K562 (cell line): ENCODE data around the gene FAM186B. TPM values are rescaled to one million over a fixed set of nuclear protein-coding genes. Genes with fewer than 3 reads are reported as not detected.

ENCODE experiments used
- ATAC-seq: fragments of 200-7000 bp; cut with Tn5 transposase; 3 replicates; pipeline ENCODE4 v1.9.1; 2020; ENCODE audit warnings: moderate library complexity
- BruUV-seq: library from RNA; stranded (reverse); fragments of 400-500 nt; replicated peaks from 2 replicates; lab custom pipeline; 2021; lab: Mats Ljungman, UMichigan
- CTCF ChIA-PET: fragments of 300-600 bp; formaldehyde crosslinking; extraction: SDS; loops from one replicate; lab custom pipeline; 2021; ENCODE audit warnings: low intra/inter-chr PET ratio; lab: Yijun Ruan, JAX
- POLR2A ChIA-PET: fragments of 300-600, 350-650 bp; sonication (Branson Sonifier 250); formaldehyde crosslinking; extraction: SDS; loops from one replicate; lab custom pipeline; 2021; ENCODE audit warnings: antibody characterized with exemption, inconsistent platforms; lab: Yijun Ruan, JAX
- DNase-seq, 4 experiments: peaks; one replicate each; pipeline versions ENCODE4 v3.0.0 to v3.0.0-alpha.2; 2011 to 2018; ENCODE audit warnings: low spot score in 3 of 4, mixed read lengths in 3 of 4; ENCODE audit errors: extremely low read depth in 1 of 4
- FAIRE-seq: peaks from 2 replicates; lab custom pipeline; 2011; peaks lifted over from hg19 to GRCh38; lab: Jason Lieb, UNC
- H2AFZ ChIP-seq: 2 replicates; pipeline ENCODE4 v1.6.0; 2011; ENCODE audit warnings: low read depth, low read length, control low read depth, inconsistent platforms
- H3K27ac ChIP-seq: fragments of 200-600 bp; 3 replicates; pipeline ENCODE4 v1.8.0; 2011; ENCODE audit warnings: low read depth, mild to moderate bottlenecking, control low read depth, inconsistent platforms, low read length, moderate library complexity, mixed read lengths; ENCODE audit errors: extremely low read depth
- H3K27me3 ChIP-seq, 2 experiments: fragments of 300-600 bp in 1 of 2; 2 replicates in 1 of 2; 3 replicates in 1 of 2; pipeline versions ENCODE4 v1.6.0 to v1.8.0; 2011; ENCODE audit warnings: inconsistent platforms in 2 of 2, low read length in 2 of 2, mild to moderate bottlenecking in 1 of 2, mixed read lengths in 1 of 2, moderate library complexity in 1 of 2; ENCODE audit not compliant: control insufficient read depth in 2 of 2, insufficient read depth in 2 of 2
- H3K36me3 ChIP-seq: fragments of 300-600 bp; 3 replicates; pipeline ENCODE4 v1.8.0; 2011; ENCODE audit warnings: mild to moderate bottlenecking, low read length, inconsistent platforms; ENCODE audit not compliant: control insufficient read depth, insufficient read depth
- H3K4me1 ChIP-seq, 2 experiments: fragments of 200-600 bp in 1 of 2; replicated peaks in 1 of 2; 2 replicates in 1 of 2; 3 replicates in 1 of 2; pipeline versions ENCODE4 v1.5.1 to v1.8.0; 2011; ENCODE audit warnings: inconsistent platforms in 2 of 2, low read length in 2 of 2, mild to moderate bottlenecking in 1 of 2, mixed read lengths in 1 of 2, moderate library complexity in 1 of 2; ENCODE audit not compliant: control insufficient read depth in 2 of 2, insufficient read depth in 2 of 2
- H3K4me2 ChIP-seq: 2 replicates; pipeline ENCODE4 v1.6.1; 2011; ENCODE audit warnings: low read length, control low read depth, inconsistent platforms, mixed read lengths; ENCODE audit not compliant: insufficient read depth
- H3K4me3 ChIP-seq: fragments of 200-600 bp; sonication (generic), shearing (Covaris generic); 2 replicates; pipeline ENCODE4 v1.5.1; 2016; ENCODE audit warnings: control low read depth, inconsistent platforms
- H3K79me2 ChIP-seq: fragments of 200-600 bp; 3 replicates; pipeline ENCODE4 v1.8.0; 2011; ENCODE audit warnings: low read length, inconsistent platforms; ENCODE audit not compliant: control insufficient read depth, insufficient read depth
- H3K9ac ChIP-seq, 2 experiments: 2 replicates each; pipeline versions ENCODE4 v1.6.0 to v1.6.1; 2011; ENCODE audit warnings: low read depth in 2 of 2, low read length in 2 of 2, control low read depth in 1 of 2, inconsistent platforms in 1 of 2, mild to moderate bottlenecking in 1 of 2, mixed read lengths in 1 of 2; ENCODE audit not compliant: insufficient read depth in 1 of 2
- H3K9me1 ChIP-seq: one replicate; pipeline ENCODE4 v1.6.0; 2011; ENCODE audit warnings: inconsistent platforms, mild to moderate bottlenecking, low read length, moderate library complexity; ENCODE audit not compliant: control insufficient read depth, insufficient read depth
- H3K9me3 ChIP-seq: replicated peaks from 2 replicates; pipeline ENCODE4 v1.5.1; 2011; ENCODE audit warnings: low read depth, low read length, inconsistent platforms; ENCODE audit not compliant: control insufficient read depth, insufficient read depth
- H4K20me1 ChIP-seq: replicated peaks from 2 replicates; pipeline ENCODE4 v1.6.1; 2011; ENCODE audit warnings: low read length, inconsistent platforms, mixed read lengths; ENCODE audit not compliant: control insufficient read depth, insufficient read depth
- BACH1 ChIP-seq: fragments of 200-800 bp; sonication (Bioruptor generic); IDR thresholded peaks from 2 replicates; pipeline ENCODE4 v1.6.1; 2016; ENCODE audit warnings: missing genetic modification characterization, missing compliant biosample characterization
- CREBBP ChIP-seq: IDR thresholded peaks from one replicate; pipeline ENCODE4 v1.6.1; 2012; ENCODE audit warnings: low read depth, mild to moderate bottlenecking, control low read depth, inconsistent platforms, low read length
- FOSL1 ChIP-seq: fragments of 200-800 bp; sonication (Bioruptor generic); conservative IDR thresholded peaks from 2 replicates; pipeline ENCODE4 v1.6.1; 2016; ENCODE audit warnings: missing genetic modification characterization, missing compliant biosample characterization
- FOXK2 ChIP-seq, 2 experiments: fragments of 450-650 bp; IDR thresholded peaks in 1 of 2; conservative IDR thresholded peaks in 1 of 2; 2 replicates each; pipeline ENCODE4 v1.6.1; 2016; ENCODE audit warnings: low read depth in 2 of 2, mild to moderate bottlenecking in 1 of 2
- ILF3 ChIP-seq: fragments of 450-650 bp; IDR thresholded peaks from 2 replicates; pipeline ENCODE4 v1.6.1; 2018; ENCODE audit warnings: antibody characterized with exemption, mild to moderate bottlenecking, moderate library complexity, borderline replicate concordance
- NCOR1 ChIP-seq: fragments of 450-650 bp; IDR thresholded peaks from 2 replicates; pipeline ENCODE4 v1.6.1; 2016; ENCODE audit warnings: mild to moderate bottlenecking, moderate library complexity
- SMARCC2 ChIP-seq: fragments of 450-650 bp; IDR thresholded peaks from 2 replicates; pipeline ENCODE4 v1.6.1; 2017; ENCODE audit warnings: antibody characterized with exemption, moderate library complexity, mild to moderate bottlenecking, low read depth
- SPI1 ChIP-seq: IDR thresholded peaks from 2 replicates; pipeline ENCODE4 v1.6.1; 2011; ENCODE audit warnings: low read depth, low read length, control low read depth, borderline replicate concordance
- TAF9B ChIP-seq: fragments of 450-650 bp; IDR thresholded peaks from 2 replicates; pipeline ENCODE4 v1.6.1; 2018; ENCODE audit warnings: mild to moderate bottlenecking; ENCODE audit not compliant: partially characterized antibody
- U2AF2 ChIP-seq: fragments of 200-400 bp; formaldehyde crosslinking; optimal IDR thresholded peaks from 2 replicates; pipeline ENCODE3; 2017; ENCODE audit warnings: low read depth, mild to moderate bottlenecking, low read length
- ZNF41 ChIP-seq: fragments of 250-450 bp; sonication (Bioruptor Pico); conservative IDR thresholded peaks from 2 replicates; pipeline ENCODE4 v1.4.0; 2020; ENCODE audit warnings: mild to moderate bottlenecking
- ZNF589 ChIP-seq: fragments of 200-800 bp; sonication (Bioruptor generic); IDR thresholded peaks from 2 replicates; pipeline ENCODE4 v1.6.1; 2016; ENCODE audit warnings: low read depth, missing genetic modification characterization, missing compliant biosample characterization
- WGBS: fragments of 100-300 bp; shearing (Covaris generic); methylation state at CpG from one replicate; pipeline ENCODE4 v1.1.6; 2016; ENCODE audit warnings: low coverage, mixed read lengths; ENCODE audit not compliant: insufficient coverage; ENCODE audit errors: missing lambda C conversion rate; 5-methylcytosine and 5-hydroxymethylcytosine counted together
- in situ Hi-C: fragments of 300-500 bp; cut with MboI; formaldehyde crosslinking; loops from 4 replicates; pipeline ENCODE4 v1.15.0; 2018; ENCODE audit warnings: inconsistent platforms, mixed read lengths
- intact Hi-C: fragments of 100-400 bp; cut with micrococcal nuclease; formaldehyde crosslinking; loops from 2 replicates; pipeline ENCODE4 v1.14.2; 2022
- polyA plus RNA-seq, 8 experiments: library from polyadenylated mRNA; depleted of rRNA in 4 of 8; stranded (reverse) in 5 of 8; unstranded in 3 of 8; fragments of >200 nt; fragmentation: Nextera tagmentation in 2 of 8; fragmentation: Illumina TruSeq in 1 of 8; extraction: Ambion mirVana in 2 of 8; extraction: Trizol in 1 of 8; gene quantifications; 2 replicates each; pipeline versions ENCODE4 v1.2.1 to v1.2.3, GENCODE V29; 2011 to 2014; ENCODE audit warnings: inconsistent platforms in 1 of 8, missing spikeins in 1 of 8
- total RNA-seq, 7 experiments: library from RNA; depleted of rRNA in 6 of 7; stranded (reverse); fragments of >200 nt in 6 of 7; fragmentation: Illumina TruSeq in 2 of 7; extraction: Trizol in 2 of 7; gene quantifications; 2 replicates each; pipeline versions ENCODE4 v1.2.1 to v1.2.3, GENCODE V29; 2011 to 2021; ENCODE audit warnings: low replicate concordance in 1 of 7
- TF ChIP-seq, protein P1 (sequence below): fragments of 250-450 bp; sonication (Bioruptor Pico); IDR thresholded peaks from 2 replicates; pipeline ENCODE4 v1.8.0; 2021; ENCODE audit warnings: borderline replicate concordance, mild to moderate bottlenecking, moderate library complexity; ENCODE audit not compliant: poor library complexity, severe bottlenecking
- TF ChIP-seq, protein P2 (sequence below), 3 experiments: IDR thresholded peaks in 2 of 3; conservative IDR thresholded peaks in 1 of 3; 2 replicates each; pipeline ENCODE4 v1.5.1; 2011 to 2012; ENCODE audit warnings: low read length in 3 of 3, mild to moderate bottlenecking in 3 of 3, control low read depth in 2 of 3, improper control_type of control experiment in 1 of 3, inconsistent platforms in 1 of 3, low read depth in 1 of 3, mixed read lengths in 1 of 3, moderate library complexity in 1 of 3; ENCODE audit not compliant: insufficient read depth in 2 of 3
- TF ChIP-seq, protein P3 (sequence below), 2 experiments: fragments of 450-650 bp in 1 of 2; sonication (generic) in 1 of 2; formaldehyde crosslinking in 1 of 2; IDR thresholded peaks in 1 of 2; conservative IDR thresholded peaks in 1 of 2; 2 replicates each; pipeline versions ENCODE4 v1.6.1 to v1.8.1; 2016 to 2023; ENCODE audit warnings: mild to moderate bottlenecking in 2 of 2, moderate library complexity in 2 of 2, inconsistent platforms in 1 of 2, missing genetic modification reagents in 1 of 2

FAM186B gene
- total and polyA plus RNA-seq, 9 of the 15 experiments (the other 6 are each of a cell fraction or from before 2014, with no cell fraction given) = 0.07 to 0.42 (median 0.15) TPM

DNA sequence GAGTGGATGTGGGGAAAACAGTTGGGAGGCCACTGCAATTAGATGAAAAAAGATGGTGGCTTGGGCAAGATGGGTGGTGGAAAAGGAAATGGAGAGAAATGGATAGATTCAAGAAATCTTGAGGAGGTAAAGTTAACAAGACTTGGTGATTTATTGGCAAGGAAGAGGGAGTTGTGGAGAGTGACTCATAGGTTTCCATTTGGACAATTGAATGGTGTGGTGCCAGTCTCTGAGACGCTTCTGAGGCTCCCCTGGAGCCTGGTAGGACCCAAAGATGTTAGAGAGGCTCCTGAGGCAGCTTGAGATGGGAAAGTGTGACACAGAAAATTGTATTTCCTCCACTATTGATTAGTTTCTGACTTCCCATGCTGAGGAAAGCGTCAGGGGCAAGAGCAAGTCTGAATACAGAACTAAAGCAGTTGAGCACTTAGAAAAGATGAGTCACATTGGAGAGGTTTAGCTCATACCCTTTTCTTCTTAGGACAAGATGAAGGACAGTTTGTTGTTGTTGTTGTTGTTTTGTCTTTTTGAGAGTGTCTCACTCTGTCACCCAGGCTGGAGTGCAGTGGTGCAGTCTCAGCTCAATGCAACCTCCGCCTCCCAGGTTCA lies 22.4 kb upstream of the FAM186B start:
- Histone ChIP-seq H3K4me3 (no peak overlapping the region), H4K20me1 (no peaks in the 10 kb centered on the region), H3K36me3 (no peaks in the 10 kb centered on the region), H3K9me3 (no peaks in the 10 kb centered on the region), H3K4me1 (peaks cover 0 to 11% of the 10 kb centered on the region in 2 experiments; a peak in 3 of 5 replicates), H3K27ac (no peak overlapping the region), H3K9me1 (no peaks in the 10 kb centered on the region), H3K9ac (no peak overlapping the region), H3K79me2 (no peaks in the 10 kb centered on the region), H3K27me3 (no peaks in the 10 kb centered on the region; a peak in 1 of 5 replicates), H3K4me2 (no peak overlapping the region), H2AFZ (no peak overlapping the region)
- ATAC-seq (no peak), FAIRE-seq (no peak), DNase-seq (no peak)
- ChIA-PET POLR2A (interaction anchor here (0.6 to 1.3 kb wide), 6 partner anchors 9 to 89 kb away, joined by 3 to 8 read pairs (median 3); no protein-coding TSS in a partner anchor), CTCF (no interaction called here)
- WGBS = 46% methylated on average over 3 of the region's 3 CpGs
- no peak for TF ChIP-seq FOXK2 (conservative IDR thresholded peaks at IDR 0.05 in 1 of 2, IDR thresholded peaks at IDR 0.05 in 1 of 2; ENCODE audit: low read depth in 2 of 2)
- no peak for TF ChIP-seq SMARCC2
- no peak for TF ChIP-seq BACH1
- TF ChIP-seq ZNF41 (CRISPR knock-in tag) = no peak
- no peak for TF ChIP-seq TAF9B
- no peak for TF ChIP-seq SPI1
- TF ChIP-seq, protein P1, sequence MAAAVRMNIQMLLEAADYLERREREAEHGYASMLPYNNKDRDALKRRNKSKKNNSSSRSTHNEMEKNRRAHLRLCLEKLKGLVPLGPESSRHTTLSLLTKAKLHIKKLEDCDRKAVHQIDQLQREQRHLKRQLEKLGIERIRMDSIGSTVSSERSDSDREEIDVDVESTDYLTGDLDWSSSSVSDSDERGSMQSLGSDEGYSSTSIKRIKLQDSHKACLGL (CRISPR knock-in tag) = no peak
- TF ChIP-seq, protein P2, sequence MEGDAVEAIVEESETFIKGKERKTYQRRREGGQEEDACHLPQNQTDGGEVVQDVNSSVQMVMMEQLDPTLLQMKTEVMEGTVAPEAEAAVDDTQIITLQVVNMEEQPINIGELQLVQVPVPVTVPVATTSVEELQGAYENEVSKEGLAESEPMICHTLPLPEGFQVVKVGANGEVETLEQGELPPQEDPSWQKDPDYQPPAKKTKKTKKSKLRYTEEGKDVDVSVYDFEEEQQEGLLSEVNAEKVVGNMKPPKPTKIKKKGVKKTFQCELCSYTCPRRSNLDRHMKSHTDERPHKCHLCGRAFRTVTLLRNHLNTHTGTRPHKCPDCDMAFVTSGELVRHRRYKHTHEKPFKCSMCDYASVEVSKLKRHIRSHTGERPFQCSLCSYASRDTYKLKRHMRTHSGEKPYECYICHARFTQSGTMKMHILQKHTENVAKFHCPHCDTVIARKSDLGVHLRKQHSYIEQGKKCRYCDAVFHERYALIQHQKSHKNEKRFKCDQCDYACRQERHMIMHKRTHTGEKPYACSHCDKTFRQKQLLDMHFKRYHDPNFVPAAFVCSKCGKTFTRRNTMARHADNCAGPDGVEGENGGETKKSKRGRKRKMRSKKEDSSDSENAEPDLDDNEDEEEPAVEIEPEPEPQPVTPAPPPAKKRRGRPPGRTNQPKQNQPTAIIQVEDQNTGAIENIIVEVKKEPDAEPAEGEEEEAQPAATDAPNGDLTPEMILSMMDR (IDR thresholded peaks at IDR 0.05 in 2 of 3, conservative IDR thresholded peaks at IDR 0.05 in 1 of 3; ENCODE audit: insufficient read depth in 2 of 3, low read depth in 1 of 3, low read length in 3 of 3) = no peak
- no peak for TF ChIP-seq U2AF2
- TF ChIP-seq NCOR1 = no peak
- no peak for TF ChIP-seq ILF3
- no peak for TF ChIP-seq ZNF589 (CRISPR knock-in tag)
- TF ChIP-seq FOSL1 (tag) = peak; percentile 27; the same call in 1 of the 2 replicates
- TF ChIP-seq CREBBP = no peak
- TF ChIP-seq, protein P3, sequence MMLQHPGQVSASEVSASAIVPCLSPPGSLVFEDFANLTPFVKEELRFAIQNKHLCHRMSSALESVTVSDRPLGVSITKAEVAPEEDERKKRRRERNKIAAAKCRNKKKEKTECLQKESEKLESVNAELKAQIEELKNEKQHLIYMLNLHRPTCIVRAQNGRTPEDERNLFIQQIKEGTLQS (IDR thresholded peaks at IDR 0.05) = 0 out of 2 replicates have a peak, but pooled peaks have one; percentile 30
- TF ChIP-seq, protein P3 (CRISPR knock-in tag; conservative IDR thresholded peaks at IDR 0.05) = no peak
- intact Hi-C loops = no loop called here
- in situ Hi-C loops = no loop called here
- BruUV-seq = no TSS peak
